Breast epithelium (tissue), 4 donors: Measurements from ENCODE around the gene BRAT1. TPM values are rescaled to one million over a fixed set of nuclear protein-coding genes. Genes with fewer than 3 reads are reported as not detected.

Experiments
- DNase-seq, 2 donors: peaks; one replicate each; pipeline ENCODE4 v3.0.0-alpha.2; 2019; ENCODE audit warnings: low spot score in 2 of 2
- H3K27ac ChIP-seq, 2 donors: fragments of 200-600 bp; sonication (generic) in 1 of 2; one replicate each; pipeline ENCODE4 v1.5.1; 2016 to 2019; ENCODE audit warnings: mild to moderate bottlenecking in 1 of 2
- H3K27me3 ChIP-seq, 2 donors: fragments of 200-600 bp; sonication (generic) in 1 of 2; one replicate each; pipeline versions ENCODE4 v1.5.1 to v1.6.0; 2017 to 2019; ENCODE audit warnings: control low read depth in 1 of 2, mild to moderate bottlenecking in 1 of 2
- H3K36me3 ChIP-seq: fragments of 200-600 bp; one replicate; pipeline ENCODE4 v1.5.1; 2019
- H3K4me1 ChIP-seq, 2 donors: fragments of 200-600 bp; sonication (generic); one replicate each; pipeline ENCODE4 v1.5.1; 2016 to 2019; ENCODE audit warnings: control low read depth in 1 of 2
- H3K4me3 ChIP-seq, 3 donors: fragments of 200-600 bp; sonication (generic); 1 replicate in 2 of 3; 2 replicates in 1 of 3; pipeline ENCODE4 v1.5.1; 2016 to 2019; ENCODE audit warnings: mild to moderate bottlenecking in 3 of 3, moderate library complexity in 2 of 3
- H3K9me3 ChIP-seq, 2 donors: fragments of 200-600 bp; sonication (generic) in 1 of 2; one replicate each; pipeline ENCODE4 v1.5.1; 2016 to 2019; ENCODE audit warnings: control low read depth in 1 of 2
- POLR2A ChIP-seq: fragments of 450-650 bp; IDR thresholded peaks from one replicate; pipeline ENCODE4 v1.6.1; 2016; ENCODE audit warnings: antibody characterized with exemption, mild to moderate bottlenecking, moderate library complexity
- POLR2AphosphoS5 ChIP-seq, 3 donors: sonication (generic); formaldehyde crosslinking; IDR thresholded peaks; one replicate each; pipeline ENCODE4 v1.6.1; 2017; ENCODE audit warnings: antibody characterized with exemption in 3 of 3
- intact Hi-C: fragments of 100-400 bp; cut with DNase I; formaldehyde crosslinking; loops from one replicate; pipeline ENCODE4 v1.15.1; 2023; ENCODE audit warnings: low total_unique reads
- total RNA-seq, 3 donors: library from RNA; depleted of rRNA; stranded (reverse); fragments of >200 nt; gene quantifications; one replicate each; pipeline ENCODE4 v1.1.0, GENCODE V29; 2016
- TF ChIP-seq, protein P1 (sequence below), 3 donors: fragments of 450-650 bp; IDR thresholded peaks; one replicate each; pipeline ENCODE4 v1.5.1; 2016 to 2017; ENCODE audit warnings: antibody characterized with exemption in 3 of 3, mild to moderate bottlenecking in 3 of 3, moderate library complexity in 3 of 3

BRAT1 gene
- total RNA-seq, 3 donors from 2014 or later = 20.8 to 36.4 (median 28.4) TPM

DNA sequence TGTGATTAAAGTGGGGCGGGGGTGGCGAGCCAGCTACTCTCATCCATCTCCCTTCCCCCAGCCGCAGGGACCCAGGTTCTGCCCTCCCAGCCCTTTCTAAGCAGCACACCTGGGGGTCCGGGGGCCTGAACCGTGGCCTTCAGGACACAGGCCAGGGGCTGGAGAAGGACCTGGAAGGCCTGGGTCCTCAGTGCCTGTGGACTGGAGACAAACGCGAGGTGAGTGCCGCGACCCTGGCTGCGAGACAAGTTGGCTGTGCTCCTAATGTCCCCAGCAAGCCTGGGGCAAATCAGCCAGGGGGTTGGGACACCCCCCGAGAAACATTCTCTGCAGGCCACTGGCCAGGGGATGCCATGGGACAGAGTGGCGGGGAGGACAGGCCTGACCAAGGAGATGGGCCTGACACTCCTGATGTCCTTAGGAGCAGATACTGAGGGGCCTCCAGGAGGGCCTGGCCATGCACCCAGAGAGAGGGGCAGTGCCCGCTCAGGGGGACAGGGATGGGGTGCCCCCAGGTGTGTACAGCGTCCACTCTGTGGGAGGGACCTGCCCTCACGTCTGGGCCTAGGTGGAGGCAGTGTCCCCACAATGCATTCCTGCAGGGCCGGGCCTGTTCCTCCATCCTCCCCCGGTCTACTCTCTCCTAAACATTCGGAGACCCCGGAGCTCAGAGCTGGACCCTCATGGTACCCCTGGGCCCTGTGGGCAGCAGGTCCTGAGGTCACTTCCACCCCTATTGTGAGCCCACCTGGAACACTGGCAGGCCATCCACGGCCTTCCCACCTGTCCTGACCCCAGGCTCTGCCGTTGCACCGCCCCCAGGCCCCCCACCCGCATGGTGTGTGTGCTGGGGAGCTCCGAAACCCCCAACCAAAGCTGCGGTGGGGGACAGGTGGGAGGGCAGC lies 13.1 kb downstream of the BRAT1 start:
- Histone ChIP-seq H3K27me3 (no peaks in the 10 kb centered on the region), H3K27ac (no peak overlapping the region), H3K4me3 (no peak overlapping the region), H3K36me3 (peaks cover 15% of the 10 kb centered on the region), H3K4me1 (no peaks in the 10 kb centered on the region), H3K9me3 (no peaks in the 10 kb centered on the region)
- no peak for DNase-seq
- intact Hi-C loops = no loop called here
- TF ChIP-seq POLR2A = no peak
- TF ChIP-seq, protein P1, sequence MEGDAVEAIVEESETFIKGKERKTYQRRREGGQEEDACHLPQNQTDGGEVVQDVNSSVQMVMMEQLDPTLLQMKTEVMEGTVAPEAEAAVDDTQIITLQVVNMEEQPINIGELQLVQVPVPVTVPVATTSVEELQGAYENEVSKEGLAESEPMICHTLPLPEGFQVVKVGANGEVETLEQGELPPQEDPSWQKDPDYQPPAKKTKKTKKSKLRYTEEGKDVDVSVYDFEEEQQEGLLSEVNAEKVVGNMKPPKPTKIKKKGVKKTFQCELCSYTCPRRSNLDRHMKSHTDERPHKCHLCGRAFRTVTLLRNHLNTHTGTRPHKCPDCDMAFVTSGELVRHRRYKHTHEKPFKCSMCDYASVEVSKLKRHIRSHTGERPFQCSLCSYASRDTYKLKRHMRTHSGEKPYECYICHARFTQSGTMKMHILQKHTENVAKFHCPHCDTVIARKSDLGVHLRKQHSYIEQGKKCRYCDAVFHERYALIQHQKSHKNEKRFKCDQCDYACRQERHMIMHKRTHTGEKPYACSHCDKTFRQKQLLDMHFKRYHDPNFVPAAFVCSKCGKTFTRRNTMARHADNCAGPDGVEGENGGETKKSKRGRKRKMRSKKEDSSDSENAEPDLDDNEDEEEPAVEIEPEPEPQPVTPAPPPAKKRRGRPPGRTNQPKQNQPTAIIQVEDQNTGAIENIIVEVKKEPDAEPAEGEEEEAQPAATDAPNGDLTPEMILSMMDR (IDR thresholded peaks at IDR 0.05) = no peak
- no peak for TF ChIP-seq POLR2AphosphoS5 (IDR thresholded peaks at IDR 0.05)

DNA sequence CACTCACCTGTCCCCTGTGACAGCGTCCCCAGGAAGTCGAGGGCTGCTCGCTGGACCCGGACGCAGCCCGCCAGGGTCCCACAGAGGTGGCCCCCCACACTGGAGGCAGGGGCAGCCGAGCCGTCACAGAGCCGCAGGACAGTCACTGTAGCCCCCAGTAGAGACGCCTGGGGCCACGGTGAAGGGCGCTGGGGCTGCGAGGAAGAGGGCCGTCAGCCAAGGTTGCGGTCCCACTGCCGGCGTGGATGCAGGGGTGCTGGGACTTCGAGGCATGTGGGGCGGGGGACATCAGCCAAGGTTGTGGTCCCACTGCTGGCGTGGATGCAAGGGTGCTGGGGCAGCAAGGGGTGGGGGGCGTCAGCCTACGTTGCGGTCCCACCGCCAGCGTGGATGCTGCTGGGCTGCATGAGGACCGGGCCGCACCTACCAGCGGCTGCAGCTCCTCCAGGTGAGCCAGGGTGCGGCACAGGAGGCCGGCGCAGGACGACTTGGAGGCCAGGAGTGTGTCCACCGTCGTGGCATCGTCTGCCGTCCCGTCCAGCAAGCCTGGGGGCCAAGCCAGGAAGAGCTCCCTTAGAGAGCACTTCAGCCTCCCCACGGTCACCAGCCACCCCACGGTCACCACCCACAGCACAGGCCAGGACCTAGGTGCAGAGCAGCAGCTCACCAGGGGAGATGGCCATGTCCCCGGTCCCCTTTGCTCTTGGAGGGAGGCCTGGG lies 13.9 kb downstream of the BRAT1 start:
- TF ChIP-seq, protein P1 (IDR thresholded peaks at IDR 0.05) = no peak
- no peak for TF ChIP-seq POLR2AphosphoS5 (IDR thresholded peaks at IDR 0.05)
- no peak for TF ChIP-seq POLR2A
- H3K36me3 ChIP-seq = peaks cover 15% of the 10 kb centered on the region
- no peaks in the 10 kb centered on the region for H3K4me1 ChIP-seq
- no peak for DNase-seq
- H3K4me3 ChIP-seq = no peak overlapping the region
- no peak overlapping the region for H3K27ac ChIP-seq
- no peaks in the 10 kb centered on the region for H3K27me3 ChIP-seq
- no peaks in the 10 kb centered on the region for H3K9me3 ChIP-seq
- intact Hi-C loops = no loop called here

DNA sequence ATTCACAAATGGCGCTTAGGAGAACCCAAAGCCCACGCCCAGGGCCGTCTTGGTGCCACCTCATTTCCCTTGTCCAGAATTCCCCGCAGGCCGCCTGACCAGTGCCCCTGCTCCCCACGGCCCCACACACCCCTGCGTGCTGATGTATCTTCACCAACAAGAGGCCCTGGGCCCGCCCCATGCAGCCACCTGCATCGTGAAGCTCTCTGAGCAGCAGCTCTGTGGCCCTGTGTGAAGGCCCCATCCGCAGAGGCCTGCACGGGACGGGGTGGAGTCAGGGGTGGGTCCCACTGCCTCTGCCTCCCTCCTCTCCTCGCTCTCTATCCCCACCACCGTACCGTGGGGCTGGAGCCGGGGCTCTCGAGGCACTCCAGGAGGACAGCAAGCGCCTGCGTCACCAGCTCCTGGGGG lies 14.7 kb downstream of the BRAT1 start:
- no peak for TF ChIP-seq POLR2AphosphoS5 (IDR thresholded peaks at IDR 0.05)
- TF ChIP-seq POLR2A = no peak
- TF ChIP-seq, protein P1 (IDR thresholded peaks at IDR 0.05) = no peak
- DNase-seq = no peak
- H3K36me3 ChIP-seq = peaks cover 15% of the 10 kb centered on the region

DNA sequence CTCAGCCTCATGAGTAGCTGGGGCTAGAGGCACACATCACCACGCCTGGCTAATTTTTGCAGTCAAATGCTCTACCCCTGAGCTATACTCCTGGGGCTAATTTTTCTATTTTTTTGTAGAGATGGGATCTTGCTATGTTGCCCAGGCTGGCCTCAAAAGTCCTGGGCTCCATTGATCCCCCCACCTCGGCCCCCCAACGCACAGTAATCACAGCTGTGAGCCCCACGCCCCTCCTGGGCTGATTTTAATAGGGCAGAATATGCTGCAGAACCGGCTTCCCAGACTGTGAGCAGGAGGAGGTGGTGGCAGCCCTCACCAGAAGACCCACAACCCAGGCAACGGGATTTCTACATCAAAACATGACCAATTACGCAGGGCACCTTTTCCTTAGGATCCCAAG lies 15.2 kb downstream of the BRAT1 start:
- H3K27ac ChIP-seq = no peak overlapping the region
- TF ChIP-seq POLR2AphosphoS5 (IDR thresholded peaks at IDR 0.05) = no peak
- TF ChIP-seq, protein P1 (IDR thresholded peaks at IDR 0.05) = no peak
- TF ChIP-seq POLR2A = no peak
- peaks cover 15% of the 10 kb centered on the region for H3K36me3 ChIP-seq
- no peak for DNase-seq
- no peaks in the 10 kb centered on the region for H3K27me3 ChIP-seq
- no peaks in the 10 kb centered on the region for H3K4me1 ChIP-seq
- no peaks in the 10 kb centered on the region for H3K9me3 ChIP-seq
- intact Hi-C loops = no loop called here
- H3K4me3 ChIP-seq = no peak overlapping the region

More for the DNA sequence above, 14.7 kb downstream of the BRAT1 start:
- Histone ChIP-seq H3K4me3 (no peak overlapping the region), H3K27ac (no peak overlapping the region), H3K4me1 (no peaks in the 10 kb centered on the region), H3K9me3 (no peaks in the 10 kb centered on the region), H3K27me3 (no peaks in the 10 kb centered on the region)
- intact Hi-C loops = no loop called here
